ENCODE measurements around the gene HAAO. TPM values are rescaled to one million over a fixed set of nuclear protein-coding genes. Genes with fewer than 3 reads are reported as not detected.
"Not testable (repeated sequence)": the region's sequence is repeated elsewhere in the genome, so short reads cannot be mapped to it uniquely, and the experiment has no call there.

The HAAO gene
- polyA plus RNA-seq: 1 to 10 TPM; 3.0 to 6.9 TPM

DNA sequence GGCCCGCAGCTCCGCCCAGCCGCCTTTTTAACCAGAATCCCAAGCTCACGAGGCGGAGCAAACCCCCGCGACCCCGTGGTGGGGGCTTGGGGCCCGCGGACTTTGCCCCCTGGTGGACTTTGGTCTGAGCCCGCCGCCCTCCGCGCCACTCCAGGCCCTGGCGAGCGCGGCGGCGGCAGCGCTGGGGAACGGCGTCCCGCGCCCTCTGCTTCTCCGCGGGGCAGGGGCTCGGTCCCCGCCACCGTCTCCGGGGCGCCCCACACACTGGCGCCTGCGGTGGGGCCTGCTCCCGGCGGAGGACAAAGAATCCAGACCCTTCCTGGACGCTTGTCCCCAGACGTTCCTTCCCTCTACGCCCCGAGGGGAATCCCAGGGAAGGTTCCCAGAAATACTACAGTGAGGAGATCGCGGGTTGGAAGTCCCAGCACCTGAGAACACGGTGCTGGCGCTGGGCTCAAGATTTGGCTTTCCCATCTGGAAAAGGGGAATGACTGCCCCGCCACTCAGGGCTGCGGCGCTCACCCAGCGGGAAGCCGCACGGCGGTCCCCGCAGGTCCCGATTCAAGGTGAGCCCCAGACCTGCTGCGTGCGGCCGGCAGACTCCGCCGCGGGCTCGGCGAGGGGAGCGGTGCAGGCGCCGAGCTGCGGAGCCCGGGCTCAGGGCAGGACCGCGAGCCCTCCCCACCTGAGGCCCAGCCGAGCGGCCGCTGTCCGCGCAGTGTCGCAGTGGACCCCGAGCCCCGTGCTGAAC is at the start of gene HAAO:
Gene HAAO (minus strand): TSS at position 1 of the 751 bp plus-strand sequence. CDS start 47 bp downstream, outside the sequence.
- H3K36me3 ChIP-seq (ENCODE audit: control insufficient read depth in 2 of 2, insufficient read depth in 2 of 2, low read length in 1 of 2): no peaks in the 10 kb centered on the region
- H3K27ac ChIP-seq (ENCODE audit: low read depth in 2 of 2, low read length in 1 of 2): peak within 1 kb of the TSS; percentile 71 to 83
- H3K9me3 ChIP-seq (ENCODE audit: control insufficient read depth in 2 of 2, insufficient read depth in 1 of 2, low read depth in 1 of 2, low read length in 1 of 2): no peaks in the 10 kb centered on the region
- 1% methylated on average over 71 to 75 of the region's 75 CpGs for WGBS, 2 donors
- peaks cover 3 to 10% of the 10 kb centered on the region in 2 donors for H3K4me1 ChIP-seq (ENCODE audit: control insufficient read depth in 2 of 2, insufficient read depth in 2 of 2, low read length in 1 of 2)
- no peaks in the 10 kb centered on the region for H3K27me3 ChIP-seq (ENCODE audit: control insufficient read depth in 1 of 2, insufficient read depth in 2 of 2, low read length in 2 of 2)
- peak within 1 kb of the TSS; percentile 56 to 64 for H3K4me3 ChIP-seq (ENCODE audit: low read depth in 1 of 2, low read length in 2 of 2)

DNA sequence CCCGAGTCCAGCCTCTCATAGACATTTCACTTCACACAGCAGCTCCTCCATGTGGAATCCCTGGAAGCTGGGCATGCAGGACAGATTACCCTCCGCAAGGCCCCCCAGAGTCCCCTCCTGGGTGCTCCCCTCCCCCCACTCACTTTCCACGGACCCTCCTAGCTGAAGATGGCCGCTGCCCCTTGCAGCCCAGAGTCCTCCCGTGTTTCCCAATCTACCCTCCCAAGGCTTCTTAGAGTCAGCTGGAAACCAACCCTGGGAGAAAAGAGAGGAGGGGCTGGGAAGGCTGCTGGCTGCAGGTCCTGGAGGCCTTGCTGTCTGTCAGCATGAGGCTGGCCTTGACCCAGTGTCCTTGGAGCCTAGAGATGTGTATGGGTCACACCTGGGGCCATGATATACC is 49.0 kb upstream of the HAAO start:
- Histone ChIP-seq H3K27me3 (ENCODE audit: control insufficient read depth in 1 of 2, insufficient read depth in 2 of 2, low read length in 2 of 2) (no peaks in the 10 kb centered on the region), H3K4me1 (ENCODE audit: control insufficient read depth in 2 of 2, insufficient read depth in 2 of 2, low read length in 1 of 2) (peaks cover 0 to 7% of the 10 kb centered on the region in 2 donors), H3K27ac (ENCODE audit: low read depth in 2 of 2, low read length in 1 of 2) (no peak overlapping the region), H3K9me3 (ENCODE audit: control insufficient read depth in 2 of 2, insufficient read depth in 1 of 2, low read depth in 1 of 2, low read length in 1 of 2) (no peaks in the 10 kb centered on the region), H3K36me3 (ENCODE audit: control insufficient read depth in 2 of 2, insufficient read depth in 2 of 2, low read length in 1 of 2) (no peaks in the 10 kb centered on the region), H3K4me3 (ENCODE audit: low read depth in 1 of 2, low read length in 2 of 2) (no peak overlapping the region)
- WGBS, 2 donors: 81 to 88% methylated on average over 5 of the region's 5 CpGs

DNA sequence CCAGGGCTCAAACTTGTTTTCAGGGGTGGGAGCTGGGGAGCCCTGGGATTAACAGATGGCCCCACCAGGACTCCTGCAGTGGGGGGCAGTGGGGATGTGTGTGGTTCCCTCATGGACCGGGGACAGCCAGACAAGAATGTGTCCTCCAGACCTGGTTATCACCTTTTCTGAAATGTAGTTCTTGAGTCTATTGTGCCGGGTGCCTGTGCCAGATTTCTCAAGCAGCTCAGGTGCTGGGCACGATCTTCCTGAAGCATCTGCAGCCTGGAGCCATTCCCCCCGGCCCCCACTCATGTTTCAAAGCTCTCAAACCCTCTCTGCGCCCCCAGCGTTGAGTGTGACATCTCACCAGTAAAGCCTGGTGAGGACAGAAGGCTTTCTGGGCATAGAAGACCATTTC is 48.4 kb upstream of the HAAO start:
- H3K4me3 ChIP-seq (ENCODE audit: low read depth in 1 of 2, low read length in 2 of 2): no peak overlapping the region
- H3K4me1 ChIP-seq (ENCODE audit: control insufficient read depth in 2 of 2, insufficient read depth in 2 of 2, low read length in 1 of 2): peaks cover 0 to 4% of the 10 kb centered on the region in 2 donors
- WGBS, 2 donors: 78 to 85% methylated on average over 6 of the region's 6 CpGs
- no peaks in the 10 kb centered on the region for H3K27me3 ChIP-seq (ENCODE audit: control insufficient read depth in 1 of 2, insufficient read depth in 2 of 2, low read length in 2 of 2)
- no peaks in the 10 kb centered on the region for H3K36me3 ChIP-seq (ENCODE audit: control insufficient read depth in 2 of 2, insufficient read depth in 2 of 2, low read length in 1 of 2)
- H3K27ac ChIP-seq (ENCODE audit: low read depth in 2 of 2, low read length in 1 of 2): peak overlapping the region in 1 of 2 donors; percentile 63
- no peaks in the 10 kb centered on the region for H3K9me3 ChIP-seq (ENCODE audit: control insufficient read depth in 2 of 2, insufficient read depth in 1 of 2, low read depth in 1 of 2, low read length in 1 of 2)

DNA sequence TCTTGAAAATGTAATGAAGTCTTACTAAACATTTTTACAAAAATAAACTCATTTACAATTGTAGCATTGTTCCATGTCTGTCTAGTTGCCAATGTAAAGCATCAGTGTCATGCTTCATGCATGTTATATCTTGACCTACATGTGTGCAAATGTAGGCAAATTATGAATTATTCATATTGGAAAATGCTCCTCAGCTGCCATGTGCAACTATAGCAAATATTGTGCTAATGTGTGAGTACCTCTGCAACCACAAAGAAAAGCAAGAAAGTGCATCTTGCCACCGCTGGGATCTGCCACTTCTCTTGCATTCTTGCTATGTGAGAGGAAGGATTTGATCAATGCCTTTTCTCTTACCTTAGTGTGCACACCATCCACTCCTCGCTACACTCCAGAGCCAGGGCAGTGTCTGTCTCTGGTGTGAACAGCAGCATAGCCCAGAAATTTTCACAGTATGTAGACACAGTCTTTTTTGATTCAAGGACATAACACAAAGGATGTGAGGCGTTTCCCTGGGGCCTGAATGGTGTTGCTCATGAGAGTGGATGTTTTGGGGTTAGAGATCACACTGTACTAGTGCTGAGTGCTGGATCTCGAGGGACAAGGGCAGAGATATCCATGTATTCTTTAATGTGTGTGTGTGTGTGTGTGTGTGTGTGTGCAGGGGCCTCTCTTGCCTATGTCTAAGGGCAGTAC is 47.6 kb upstream of the HAAO start:
- Histone ChIP-seq H3K4me1 (ENCODE audit: control insufficient read depth in 2 of 2, insufficient read depth in 2 of 2, low read length in 1 of 2) (peaks cover 0 to 4% of the 10 kb centered on the region in 2 donors), H3K27me3 (ENCODE audit: control insufficient read depth in 1 of 2, insufficient read depth in 2 of 2, low read length in 2 of 2) (no peaks in the 10 kb centered on the region), H3K9me3 (ENCODE audit: control insufficient read depth in 2 of 2, insufficient read depth in 1 of 2, low read depth in 1 of 2, low read length in 1 of 2) (no peaks in the 10 kb centered on the region), H3K36me3 (ENCODE audit: control insufficient read depth in 2 of 2, insufficient read depth in 2 of 2, low read length in 1 of 2) (no peaks in the 10 kb centered on the region), H3K4me3 (ENCODE audit: low read depth in 1 of 2, low read length in 2 of 2) (no peak overlapping the region), H3K27ac (ENCODE audit: low read depth in 2 of 2, low read length in 1 of 2) (no peak overlapping the region)
- WGBS, 2 donors: 57 to 60% methylated on average over 4 of the region's 4 CpGs

DNA sequence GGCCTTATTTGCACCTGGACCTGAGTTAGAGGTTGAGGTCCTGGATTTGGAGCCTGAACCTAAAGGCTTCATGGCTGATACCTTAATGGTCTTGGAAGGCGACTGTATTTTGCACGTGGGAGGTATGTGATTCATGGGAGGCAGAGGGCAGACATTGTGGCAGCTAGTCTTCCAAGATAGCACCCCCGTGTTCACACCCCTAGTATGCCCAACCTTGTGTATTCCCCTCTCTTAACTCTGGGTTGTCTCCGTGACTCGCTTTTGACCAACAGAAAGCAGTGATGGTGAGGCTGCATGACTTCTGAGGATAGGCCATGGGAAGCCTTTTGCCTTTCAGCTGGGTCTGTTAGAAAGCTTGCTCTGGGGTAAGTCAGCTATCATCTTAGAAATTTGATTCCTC is 45.8 kb upstream of the HAAO start:
- H3K4me1 ChIP-seq (ENCODE audit: control insufficient read depth in 2 of 2, insufficient read depth in 2 of 2, low read length in 1 of 2): peaks cover 0 to 4% of the 10 kb centered on the region in 2 donors
- H3K27me3 ChIP-seq (ENCODE audit: control insufficient read depth in 1 of 2, insufficient read depth in 2 of 2, low read length in 2 of 2): no peaks in the 10 kb centered on the region
- H3K9me3 ChIP-seq (ENCODE audit: control insufficient read depth in 2 of 2, insufficient read depth in 1 of 2, low read depth in 1 of 2, low read length in 1 of 2): no peaks in the 10 kb centered on the region
- 98% methylated on average over 5 of the region's 5 CpGs for WGBS, 2 donors
- no peak overlapping the region for H3K4me3 ChIP-seq (ENCODE audit: low read depth in 1 of 2, low read length in 2 of 2)
- no peak overlapping the region for H3K27ac ChIP-seq (ENCODE audit: low read depth in 2 of 2, low read length in 1 of 2)
- H3K36me3 ChIP-seq (ENCODE audit: control insufficient read depth in 2 of 2, insufficient read depth in 2 of 2, low read length in 1 of 2): no peaks in the 10 kb centered on the region

DNA sequence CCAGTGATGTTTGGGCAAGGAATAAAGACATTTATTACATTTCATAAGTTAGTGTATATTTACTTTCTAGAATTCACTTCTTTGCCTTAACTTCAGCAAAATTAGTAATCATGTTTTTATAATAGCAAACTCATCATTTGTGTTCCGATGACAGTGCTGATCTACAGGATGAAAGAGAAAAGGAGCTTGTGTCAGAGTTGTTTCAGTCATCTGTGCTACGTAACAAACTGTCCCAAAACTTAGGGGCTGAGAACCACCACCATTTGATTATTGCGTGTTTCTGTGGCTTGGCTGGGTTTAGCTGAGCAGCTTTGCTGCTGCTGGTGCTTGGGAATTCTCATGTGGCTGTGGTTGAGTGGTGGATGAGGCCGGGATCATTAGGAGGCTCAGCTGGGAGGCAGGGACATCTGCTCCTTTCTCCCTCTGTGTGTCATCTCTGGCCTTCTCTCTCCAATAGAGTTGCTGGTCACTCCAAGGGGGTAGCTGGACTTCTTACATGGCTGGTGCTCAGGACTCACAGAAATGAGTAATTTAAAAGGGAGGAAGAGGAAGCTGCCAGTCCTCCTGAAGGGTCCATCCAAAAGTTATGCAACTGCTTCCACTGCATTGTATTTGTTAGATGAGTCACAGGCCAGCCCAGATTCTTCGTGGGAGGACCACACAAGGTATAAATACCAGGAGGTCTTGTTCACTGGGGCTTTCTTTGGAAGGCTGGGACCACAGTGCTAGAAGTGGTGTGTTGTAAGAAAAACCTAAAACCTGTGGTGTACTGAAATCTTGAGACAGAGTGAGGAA is 43.4 kb upstream of the HAAO start:
- WGBS, 2 donors: 73 to 75% methylated on average over 5 of the region's 5 CpGs
- no peaks in the 10 kb centered on the region for H3K36me3 ChIP-seq (ENCODE audit: control insufficient read depth in 2 of 2, insufficient read depth in 2 of 2, low read length in 1 of 2)
- no peaks in the 10 kb centered on the region for H3K27me3 ChIP-seq (ENCODE audit: control insufficient read depth in 1 of 2, insufficient read depth in 2 of 2, low read length in 2 of 2)
- H3K27ac ChIP-seq (ENCODE audit: low read depth in 2 of 2, low read length in 1 of 2): peak overlapping the region; percentile 54 to 57
- no peaks in the 10 kb centered on the region for H3K4me1 ChIP-seq (ENCODE audit: control insufficient read depth in 2 of 2, insufficient read depth in 2 of 2, low read length in 1 of 2)
- H3K9me3 ChIP-seq (ENCODE audit: control insufficient read depth in 2 of 2, insufficient read depth in 1 of 2, low read depth in 1 of 2, low read length in 1 of 2): no peaks in the 10 kb centered on the region
- no peak overlapping the region for H3K4me3 ChIP-seq (ENCODE audit: low read depth in 1 of 2, low read length in 2 of 2)

DNA sequence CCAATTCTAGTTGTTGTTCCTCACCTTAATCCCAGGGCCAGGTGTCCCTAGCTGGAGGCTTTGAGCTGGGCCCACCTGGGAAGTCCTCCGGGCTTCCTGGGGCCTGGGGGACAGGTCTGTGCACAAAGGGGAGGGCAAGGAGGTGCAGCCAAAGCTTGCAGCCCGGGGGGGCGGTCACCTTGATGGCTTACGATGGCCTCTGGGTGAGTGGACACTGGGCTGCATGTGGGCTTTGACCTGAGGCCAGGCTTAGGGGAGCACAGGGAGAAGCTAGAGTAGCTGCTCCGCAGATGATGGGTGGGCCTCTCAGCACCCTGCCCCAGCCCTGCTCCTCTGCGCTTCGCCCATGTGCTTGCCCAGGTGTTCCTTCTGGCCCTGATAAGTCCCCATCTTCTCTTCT is 41.8 kb upstream of the HAAO start:
- Histone ChIP-seq H3K36me3 (ENCODE audit: control insufficient read depth in 2 of 2, insufficient read depth in 2 of 2, low read length in 1 of 2) (no peaks in the 10 kb centered on the region), H3K4me1 (ENCODE audit: control insufficient read depth in 2 of 2, insufficient read depth in 2 of 2, low read length in 1 of 2) (peaks cover 3 to 6% of the 10 kb centered on the region in 2 donors), H3K4me3 (ENCODE audit: low read depth in 1 of 2, low read length in 2 of 2) (no peak overlapping the region), H3K27me3 (ENCODE audit: control insufficient read depth in 1 of 2, insufficient read depth in 2 of 2, low read length in 2 of 2) (no peaks in the 10 kb centered on the region), H3K9me3 (ENCODE audit: control insufficient read depth in 2 of 2, insufficient read depth in 1 of 2, low read depth in 1 of 2, low read length in 1 of 2) (no peaks in the 10 kb centered on the region), H3K27ac (ENCODE audit: low read depth in 2 of 2, low read length in 1 of 2) (no peak overlapping the region)
- WGBS, 2 donors: 94 to 98% methylated on average over 7 of the region's 7 CpGs

DNA sequence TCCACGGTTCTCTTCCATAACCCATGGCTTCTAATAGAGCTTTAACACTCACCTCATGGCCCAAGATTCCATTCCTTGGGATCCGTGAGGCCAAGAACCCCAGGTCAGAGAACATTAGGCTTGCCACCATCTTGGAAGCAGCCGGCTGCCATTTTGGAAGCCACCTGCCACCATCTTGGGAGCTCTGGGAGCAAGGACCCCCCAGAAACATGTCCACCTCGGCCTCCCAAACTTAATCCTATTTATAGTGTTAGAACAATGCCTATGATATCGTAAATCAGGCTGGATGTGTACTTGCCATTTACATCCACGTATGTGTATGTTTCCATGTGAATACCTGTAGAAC is 39.9 kb upstream of the HAAO start:
- Histone ChIP-seq H3K36me3 (ENCODE audit: control insufficient read depth in 2 of 2, insufficient read depth in 2 of 2, low read length in 1 of 2) (no peaks in the 10 kb centered on the region), H3K27ac (ENCODE audit: low read depth in 2 of 2, low read length in 1 of 2) (no peak overlapping the region), H3K27me3 (ENCODE audit: control insufficient read depth in 1 of 2, insufficient read depth in 2 of 2, low read length in 2 of 2) (no peaks in the 10 kb centered on the region), H3K4me3 (ENCODE audit: low read depth in 1 of 2, low read length in 2 of 2) (no peak overlapping the region), H3K9me3 (ENCODE audit: control insufficient read depth in 2 of 2, insufficient read depth in 1 of 2, low read depth in 1 of 2, low read length in 1 of 2) (no peaks in the 10 kb centered on the region), H3K4me1 (ENCODE audit: control insufficient read depth in 2 of 2, insufficient read depth in 2 of 2, low read length in 1 of 2) (peaks cover 3 to 17% of the 10 kb centered on the region in 2 donors)
- whole genome bisulfite sequencing, 2 donors: 87 to 88% methylated on average over 6 of the region's 6 CpGs

DNA sequence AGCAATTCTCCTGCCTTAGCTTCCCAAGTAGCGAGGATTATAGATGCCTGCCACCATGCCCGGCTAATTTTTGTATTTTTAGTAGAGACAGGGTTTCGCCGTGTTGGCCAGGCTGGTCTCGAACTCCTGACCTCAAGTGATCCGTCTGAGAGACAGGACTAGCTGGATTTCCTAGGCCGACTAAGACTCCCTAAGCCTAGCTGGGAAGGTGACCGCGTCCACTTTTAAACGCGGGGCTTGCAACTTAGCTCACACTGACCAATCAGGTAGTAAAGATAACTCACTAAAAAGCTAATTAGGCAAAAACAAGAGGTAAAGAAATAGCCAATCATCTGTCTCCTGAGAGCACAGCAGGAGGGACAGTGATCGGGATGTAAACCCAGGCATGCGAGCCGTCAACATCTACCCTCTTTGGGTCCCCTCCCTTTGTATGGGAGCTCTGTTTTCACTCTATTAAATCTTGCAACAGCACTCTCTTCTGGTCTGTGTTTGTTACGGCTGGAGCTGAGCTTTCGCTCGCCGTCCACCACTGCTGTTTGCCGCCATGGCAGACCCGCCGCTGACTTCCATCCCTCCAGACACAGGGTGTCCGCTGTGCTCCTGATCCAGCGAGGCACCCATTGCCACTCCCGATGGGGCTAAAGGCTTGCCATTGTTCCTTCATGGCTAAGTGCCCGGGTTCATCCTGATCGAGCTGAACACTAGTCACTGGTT is 39.3 kb upstream of the HAAO start:
- 91 to 92% methylated on average over 26 of the region's 26 CpGs for WGBS, 2 donors
- not testable (repeated sequence) for H3K9me3 ChIP-seq (ENCODE audit: control insufficient read depth in 2 of 2, insufficient read depth in 1 of 2, low read depth in 1 of 2, low read length in 1 of 2); H3K27me3 ChIP-seq (ENCODE audit: control insufficient read depth in 1 of 2, insufficient read depth in 2 of 2, low read length in 2 of 2); H3K4me3 ChIP-seq (ENCODE audit: low read depth in 1 of 2, low read length in 2 of 2); H3K36me3 ChIP-seq (ENCODE audit: control insufficient read depth in 2 of 2, insufficient read depth in 2 of 2, low read length in 1 of 2); H3K27ac ChIP-seq (ENCODE audit: low read depth in 2 of 2, low read length in 1 of 2)
- peaks cover 3 to 17% of the 10 kb centered on the region in 2 donors for H3K4me1 ChIP-seq (ENCODE audit: control insufficient read depth in 2 of 2, insufficient read depth in 2 of 2, low read length in 1 of 2)

All from esophagus (tissue), 2 donors.